HG02571 (cell line): ENCODE measurements around the gene AQP1.

Source experiments
- ATAC-seq: cut with Tn5 transposase; IDR thresholded peaks from one replicate; pipeline ENCODE4 v1.9.1; 2021; ENCODE audit warnings: mild to moderate bottlenecking, moderate library complexity; ENCODE audit not compliant: unreplicated experiment

The AQP1 gene

DNA sequence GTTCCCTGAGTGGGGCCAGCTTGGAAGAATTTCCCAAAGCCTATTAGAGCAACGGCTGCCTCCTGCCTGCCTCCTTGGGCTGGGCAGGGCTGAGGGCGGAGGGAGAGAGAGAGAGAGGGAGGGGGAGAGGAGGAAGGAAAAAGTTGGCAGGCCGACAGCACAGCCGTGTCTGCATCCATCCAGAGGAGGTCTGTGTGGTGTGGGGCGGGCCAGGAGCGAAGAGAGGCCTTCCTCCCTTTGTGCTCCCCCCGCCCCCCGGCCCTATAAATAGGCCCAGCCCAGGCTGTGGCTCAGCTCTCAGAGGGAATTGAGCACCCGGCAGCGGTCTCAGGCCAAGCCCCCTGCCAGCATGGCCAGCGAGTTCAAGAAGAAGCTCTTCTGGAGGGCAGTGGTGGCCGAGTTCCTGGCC is at the start of gene AQP1:
AQP1 (plus strand) TSS at position 293 of the 409 bp plus-strand sequence; CDS start at position 350, 57 bp downstream.
- ATAC-seq, result no peak

- ATAC-seq, result no peak
These were observed 48.5 kb upstream of the AQP1 start for GRCh38 chr7:30862995-30863705.

- ATAC-seq, result no peak
These were observed 48.0 kb upstream of the AQP1 start for GRCh38 chr7:30863706-30864035.

DNA sequence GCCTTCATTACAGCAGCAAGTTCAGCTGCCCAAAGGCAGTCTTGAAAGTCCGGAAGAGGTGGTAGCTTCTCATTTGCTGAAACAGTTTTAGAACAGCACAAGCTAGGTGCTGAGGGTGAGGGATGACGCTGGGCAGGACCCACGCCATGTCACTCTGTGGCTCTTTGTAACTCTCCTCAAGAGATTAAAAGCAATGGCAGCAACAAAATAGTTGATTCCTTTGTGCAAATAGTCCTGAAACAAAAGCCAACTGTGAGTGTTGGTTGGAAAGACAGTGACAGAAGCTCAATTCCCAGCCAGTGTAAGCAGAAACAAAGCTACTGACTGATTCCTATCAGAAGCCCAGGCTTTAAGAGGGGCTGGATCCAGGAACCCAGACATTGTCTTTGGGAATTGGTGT is 47.6 kb upstream of the AQP1 start:
- no peak for ATAC-seq

- no peak for ATAC-seq
These were observed 46.6 kb upstream of the AQP1 start for GRCh38 chr7:30865076-30865475.

- ATAC-seq, result no peak
These were observed 45.8 kb upstream of the AQP1 start for GRCh38 chr7:30865821-30866220.

- no peak for ATAC-seq
These were observed 44.7 kb upstream of the AQP1 start for GRCh38 chr7:30866939-30867338.

- ATAC-seq, result no peak
These were observed 44.2 kb upstream of the AQP1 start for GRCh38 chr7:30867483-30867882.

DNA sequence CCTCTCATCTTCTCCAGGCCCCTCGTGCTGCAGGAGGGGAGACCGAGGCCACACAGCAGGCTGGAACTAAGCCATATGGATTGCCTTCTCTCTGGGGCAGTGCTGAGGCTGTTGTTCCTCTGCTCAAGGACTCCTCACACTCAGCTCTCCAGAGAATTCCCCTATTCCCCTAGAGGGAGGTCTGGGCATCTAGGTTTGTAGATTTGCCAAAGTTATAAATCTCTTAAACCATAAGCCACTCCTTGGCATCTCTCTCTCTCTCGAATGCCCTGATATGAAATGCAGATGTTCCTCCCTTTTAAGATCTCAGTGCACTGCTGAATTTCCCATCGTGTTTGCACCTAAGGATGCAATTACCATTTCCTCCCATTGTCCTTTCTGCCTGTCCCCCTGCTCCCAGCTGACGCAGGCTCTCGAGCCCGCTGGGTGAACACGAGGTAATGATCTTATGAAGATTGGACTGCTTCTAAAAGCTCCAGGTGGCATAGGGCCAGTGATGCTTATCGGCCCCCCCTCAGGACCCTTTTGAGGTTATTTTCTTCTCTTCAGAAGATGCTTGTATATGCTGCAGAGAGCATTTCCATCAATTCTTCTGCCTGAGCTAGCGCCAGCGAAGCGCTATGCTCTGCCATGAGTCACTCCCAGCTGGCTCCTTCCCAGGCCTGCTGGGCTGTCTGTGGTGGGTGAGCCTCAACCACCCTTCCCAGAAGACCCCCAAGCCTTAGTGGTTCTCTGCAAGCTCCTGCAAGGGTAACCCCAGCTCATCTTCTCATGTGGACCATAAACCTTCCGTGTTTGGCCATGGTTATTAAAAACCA is 41.6 kb upstream of the AQP1 start:
- no peak for ATAC-seq

DNA sequence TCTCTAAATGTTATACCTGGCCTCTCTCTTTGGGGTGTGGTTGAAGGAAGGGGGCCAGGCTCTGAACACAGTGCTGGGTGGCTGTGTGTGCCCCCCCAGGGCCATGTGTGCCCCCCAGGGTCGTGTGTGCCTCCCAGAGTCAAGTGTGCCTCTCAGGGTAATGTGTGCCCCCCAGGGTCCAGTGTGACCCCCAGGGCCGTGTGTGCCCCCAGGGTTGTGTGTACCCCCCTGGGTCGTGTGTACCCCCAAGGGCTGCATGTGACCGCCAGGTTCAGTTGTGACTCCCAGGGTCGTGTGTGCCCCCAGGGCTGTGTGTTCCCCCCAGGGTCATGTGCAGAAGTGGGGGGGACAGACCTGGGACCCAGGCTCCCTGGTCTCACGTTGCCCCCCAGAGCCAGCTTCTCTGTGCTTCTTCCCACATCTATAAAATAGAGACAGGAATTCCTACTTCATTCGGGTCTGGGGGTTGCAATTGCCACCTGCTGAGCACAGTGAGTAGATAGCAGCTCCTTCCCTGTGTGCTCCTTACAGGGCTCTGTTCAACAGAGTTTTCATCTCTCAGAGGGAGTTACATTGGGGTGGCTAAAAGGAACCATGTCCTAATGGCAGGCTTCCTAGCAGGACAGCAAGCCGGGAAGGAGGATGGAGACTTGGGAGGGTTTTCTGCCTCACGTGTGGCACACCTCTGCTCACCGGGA is 40.7 kb upstream of the AQP1 start:
- ATAC-seq, result no peak

GRCh38 chr7:30871655-30872054 is 40.0 kb upstream of the AQP1 start:
- ATAC-seq, result no peak

DNA sequence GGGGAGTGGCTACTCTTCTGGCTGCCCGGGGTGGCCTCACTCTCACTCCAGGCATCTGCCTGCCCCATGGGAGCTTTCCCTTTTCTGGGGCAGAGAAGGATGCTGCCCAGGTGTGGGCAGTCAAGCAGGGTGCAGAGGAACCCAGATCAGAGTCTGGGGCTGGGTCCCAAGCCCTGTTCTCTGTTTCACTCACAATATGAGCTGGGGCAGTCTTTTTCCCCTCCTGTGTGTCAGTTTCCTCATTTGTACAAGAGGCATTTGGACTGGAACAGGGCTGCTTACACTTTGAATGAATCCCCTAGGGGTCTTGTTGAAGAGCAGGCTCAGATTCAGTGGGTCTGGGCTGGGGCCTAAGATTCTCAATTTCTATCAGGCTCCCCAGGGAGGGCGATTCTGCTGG is 38.4 kb upstream of the AQP1 start:
- ATAC-seq, result no peak

DNA sequence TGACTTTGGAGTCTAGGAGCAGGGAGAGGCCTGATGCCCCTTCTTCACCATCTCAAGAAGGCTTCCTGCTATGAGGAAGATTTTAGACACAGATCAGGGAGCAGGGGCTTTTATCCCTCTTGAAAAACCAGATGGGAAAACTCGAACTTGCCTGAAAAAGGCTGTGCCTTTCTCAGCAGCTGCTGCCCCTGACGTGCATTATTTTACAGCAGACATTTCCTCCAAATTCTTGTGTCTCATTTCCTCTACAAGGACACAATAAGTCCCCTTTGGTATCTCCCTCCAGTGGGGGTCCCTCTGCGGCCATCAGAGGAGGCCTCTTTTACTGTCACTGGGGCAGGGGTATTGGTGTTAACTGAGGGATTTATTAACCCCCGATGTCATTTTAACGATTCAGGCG is 38.0 kb upstream of the AQP1 start:
- ATAC-seq, result no peak

GRCh38 chr7:30874656-30875302 is 36.9 kb upstream of the AQP1 start:
- no peak for ATAC-seq

DNA sequence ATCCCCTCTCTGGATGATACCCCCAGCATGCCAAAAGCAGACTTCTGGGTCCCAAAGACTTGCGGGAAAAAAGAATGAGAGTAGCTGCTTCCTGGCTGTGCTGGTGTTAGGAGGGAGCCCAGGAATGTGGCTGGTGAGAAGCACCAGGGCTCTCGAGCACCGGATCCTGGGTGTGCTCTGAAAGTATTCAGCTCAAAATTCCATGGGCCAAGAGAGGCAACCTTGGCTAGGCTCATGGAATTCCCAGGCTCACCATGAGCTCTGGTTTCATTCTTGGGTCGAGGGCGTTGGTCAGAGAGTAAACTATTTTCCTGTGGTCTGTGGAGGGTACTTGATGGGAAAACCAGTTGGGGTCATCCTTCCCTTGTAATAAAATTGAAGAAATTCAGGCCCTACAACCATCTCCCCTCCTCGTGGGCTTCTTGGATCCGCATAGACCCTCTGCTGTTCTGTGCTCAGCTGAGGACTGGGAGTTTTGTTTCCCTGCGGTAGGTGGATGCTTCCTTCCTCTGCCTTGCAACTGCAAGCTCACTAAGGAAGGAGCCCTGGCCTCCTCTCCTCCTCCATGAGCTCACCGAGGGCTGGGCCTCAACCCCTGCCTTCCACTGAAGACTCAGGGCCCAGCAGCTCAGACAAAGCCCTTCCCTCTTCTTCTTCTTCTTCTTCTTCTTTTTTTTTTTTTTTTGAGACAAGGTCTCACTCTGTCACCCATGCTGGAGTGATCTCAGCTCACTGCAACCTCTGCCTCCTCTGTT is 34.5 kb upstream of the AQP1 start:
- ATAC-seq, result no peak

GRCh38 chr7:30877993-30878392 is 33.7 kb upstream of the AQP1 start:
- ATAC-seq, result no peak

DNA sequence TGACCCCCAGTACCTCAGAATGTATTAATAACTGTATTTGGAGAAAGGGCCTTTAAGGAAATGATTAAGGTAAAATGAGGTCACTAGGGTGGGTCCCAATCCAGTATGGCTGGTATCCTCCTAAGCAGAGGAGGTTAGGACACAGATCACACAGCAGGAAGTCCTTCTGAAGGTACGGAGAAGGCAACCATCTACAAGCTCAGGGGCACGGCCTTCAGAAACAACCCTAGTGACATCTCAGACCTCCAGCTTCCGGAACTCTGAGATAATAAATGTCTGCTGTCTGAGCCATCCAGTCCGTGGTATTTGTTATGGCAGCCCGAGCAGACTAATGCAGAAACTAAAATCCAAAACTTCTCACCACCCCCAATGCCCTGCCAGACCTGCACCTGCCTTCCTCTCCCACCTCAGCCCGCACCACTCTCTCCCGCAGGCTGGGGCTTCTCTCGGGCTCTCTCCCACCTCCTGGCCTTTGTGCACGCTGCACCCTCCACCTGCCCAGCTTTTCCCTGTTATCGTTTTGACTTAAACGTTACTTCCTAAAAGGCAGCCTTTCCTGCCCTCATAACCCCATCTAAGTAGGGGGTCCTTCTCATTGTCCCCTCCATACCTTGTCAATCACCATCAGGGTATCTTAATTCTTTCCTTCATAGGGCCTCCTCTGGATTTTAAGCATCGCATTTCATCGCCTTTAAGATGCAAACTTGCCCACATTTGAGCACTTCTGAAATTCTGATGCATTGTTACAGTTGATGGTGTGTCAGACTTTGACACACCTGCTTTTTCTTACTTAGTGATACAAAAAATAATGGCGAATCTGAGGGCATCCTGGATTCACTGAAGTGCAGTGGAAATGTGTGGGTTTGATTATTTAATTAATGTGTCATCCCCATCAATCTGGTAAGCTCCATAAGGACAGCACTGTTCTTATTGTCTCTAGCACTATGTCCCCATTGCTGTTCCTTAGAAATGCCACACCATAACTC is 32.2 kb upstream of the AQP1 start:
- no peak for ATAC-seq

DNA sequence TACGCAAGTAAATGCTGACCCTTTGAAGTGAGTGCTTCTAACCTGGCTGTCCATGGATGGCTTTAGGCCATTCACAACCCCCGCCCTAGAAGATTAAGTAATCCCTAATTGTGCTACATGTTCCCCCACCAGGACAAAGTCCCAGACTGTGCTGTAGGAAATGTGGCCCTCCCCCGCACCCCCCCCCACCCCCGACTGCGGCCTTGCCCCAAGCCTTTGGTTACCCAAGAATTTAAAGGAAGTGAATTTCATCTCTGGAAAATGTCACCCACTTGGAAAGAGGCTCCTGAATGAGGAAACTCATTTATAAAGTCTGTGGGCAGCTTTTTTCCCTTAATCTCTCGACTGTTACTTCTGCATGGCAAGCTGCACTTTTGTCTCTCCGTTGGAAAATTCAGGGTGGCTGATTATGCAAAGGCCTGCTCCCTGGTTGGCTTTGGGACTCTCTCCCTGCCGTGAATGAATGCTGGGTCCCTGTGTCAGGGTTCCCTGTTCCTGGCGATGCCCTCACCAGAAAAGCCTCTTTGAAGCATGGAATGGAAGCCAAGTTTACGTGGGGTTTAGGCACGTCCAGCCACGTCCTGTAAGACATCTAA is 31.4 kb upstream of the AQP1 start:
- no peak for ATAC-seq

- ATAC-seq, result no peak
These were observed 30.7 kb upstream of the AQP1 start for GRCh38 chr7:30880941-30881340.
